ENCODE results near the gene SLC25A12. TPM values are rescaled to one million over a fixed set of nuclear protein-coding genes. Genes with fewer than 3 reads are reported as not detected.

Gene SLC25A12
- total and polyA plus RNA-seq, 7 donors = 12.0 to 77.8 (median 53.5) TPM

DNA sequence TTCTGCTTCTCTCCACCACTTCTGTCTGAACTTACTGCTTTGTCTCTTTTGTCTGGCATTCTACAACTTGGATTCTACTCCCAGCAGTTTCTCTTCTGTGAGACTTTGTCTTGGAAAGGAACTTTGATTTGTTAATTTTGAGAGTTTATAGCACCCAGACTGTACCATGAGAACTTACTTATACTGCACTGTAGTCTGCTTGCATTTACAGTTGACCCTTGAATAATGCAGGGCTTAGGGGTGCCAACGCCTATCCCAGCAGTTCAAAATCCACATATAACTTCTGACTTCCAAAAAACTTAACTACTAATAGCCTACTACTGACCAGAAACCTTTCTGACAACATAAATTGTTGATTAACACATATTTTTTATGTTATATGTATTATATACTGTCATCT is 151.3 kb downstream of the SLC25A12 start:
- H3K4me3 ChIP-seq = no peak overlapping the region
- TF ChIP-seq POLR2AphosphoS5 (IDR thresholded peaks at IDR 0.05) (no peak), POLR2A (IDR thresholded peaks at IDR 0.05) (no peak), EP300 (IDR thresholded peaks at IDR 0.05) (no peak)
- TF ChIP-seq, protein P1, sequence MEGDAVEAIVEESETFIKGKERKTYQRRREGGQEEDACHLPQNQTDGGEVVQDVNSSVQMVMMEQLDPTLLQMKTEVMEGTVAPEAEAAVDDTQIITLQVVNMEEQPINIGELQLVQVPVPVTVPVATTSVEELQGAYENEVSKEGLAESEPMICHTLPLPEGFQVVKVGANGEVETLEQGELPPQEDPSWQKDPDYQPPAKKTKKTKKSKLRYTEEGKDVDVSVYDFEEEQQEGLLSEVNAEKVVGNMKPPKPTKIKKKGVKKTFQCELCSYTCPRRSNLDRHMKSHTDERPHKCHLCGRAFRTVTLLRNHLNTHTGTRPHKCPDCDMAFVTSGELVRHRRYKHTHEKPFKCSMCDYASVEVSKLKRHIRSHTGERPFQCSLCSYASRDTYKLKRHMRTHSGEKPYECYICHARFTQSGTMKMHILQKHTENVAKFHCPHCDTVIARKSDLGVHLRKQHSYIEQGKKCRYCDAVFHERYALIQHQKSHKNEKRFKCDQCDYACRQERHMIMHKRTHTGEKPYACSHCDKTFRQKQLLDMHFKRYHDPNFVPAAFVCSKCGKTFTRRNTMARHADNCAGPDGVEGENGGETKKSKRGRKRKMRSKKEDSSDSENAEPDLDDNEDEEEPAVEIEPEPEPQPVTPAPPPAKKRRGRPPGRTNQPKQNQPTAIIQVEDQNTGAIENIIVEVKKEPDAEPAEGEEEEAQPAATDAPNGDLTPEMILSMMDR (IDR thresholded peaks at IDR 0.05) = no peak
- peaks cover 8 to 80% (median 13%) of the 10 kb centered on the region in 4 donors for H3K36me3 ChIP-seq
- H3K27me3 ChIP-seq = no peaks in the 10 kb centered on the region
- no peak overlapping the region for H3K27ac ChIP-seq
- no peaks in the 10 kb centered on the region for H3K4me1 ChIP-seq
- H3K9me3 ChIP-seq = no peaks in the 10 kb centered on the region
- 46 to 82% methylated on average over 1 of the region's 1 CpG for WGBS, 2 donors
- DNase-seq = no peak
- intact Hi-C loops (cut with DNase I) = no loop called here

DNA sequence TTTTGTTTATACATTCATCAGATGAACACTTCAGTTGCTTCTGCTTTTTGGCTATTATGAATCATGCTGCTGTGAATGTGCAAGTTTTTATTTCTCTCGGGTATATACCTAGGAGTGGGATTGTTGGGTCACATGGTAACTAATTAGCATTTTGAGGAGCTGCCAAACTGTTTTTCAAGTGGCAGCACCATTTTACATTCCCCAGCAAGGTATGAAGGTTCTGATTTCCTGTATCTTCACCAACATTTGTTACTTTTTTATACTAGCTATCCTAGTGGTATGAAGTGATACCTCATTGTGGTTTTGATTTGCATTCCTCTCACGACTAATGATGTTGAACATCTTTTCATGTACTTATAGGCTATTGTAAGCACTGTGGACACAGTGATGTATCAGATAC is 152.9 kb downstream of the SLC25A12 start:
- TF ChIP-seq POLR2AphosphoS5 (IDR thresholded peaks at IDR 0.05) (no peak), EP300 (IDR thresholded peaks at IDR 0.05) (no peak), POLR2A (IDR thresholded peaks at IDR 0.05) (no peak)
- TF ChIP-seq, protein P1 (IDR thresholded peaks at IDR 0.05) = no peak
- no peaks in the 10 kb centered on the region for H3K27me3 ChIP-seq
- intact Hi-C loops (cut with DNase I) = no loop called here
- H3K4me1 ChIP-seq = no peaks in the 10 kb centered on the region
- H3K9me3 ChIP-seq = no peaks in the 10 kb centered on the region
- H3K36me3 ChIP-seq = peaks cover 2 to 78% (median 15%) of the 10 kb centered on the region in 4 donors
- no peak for DNase-seq
- H3K4me3 ChIP-seq = no peak overlapping the region
- H3K27ac ChIP-seq = no peak overlapping the region
- 66 to 73% methylated on average over 2 of the region's 2 CpGs for WGBS, 2 donors

GRCh38 chr2:171735991-171736710 is 157.9 kb downstream of the SLC25A12 start:
- no peak overlapping the region for H3K27ac ChIP-seq
- peaks cover 0 to 68% (median 16%) of the 10 kb centered on the region in 4 donors for H3K36me3 ChIP-seq
- DNase-seq = no peak
- H3K4me1 ChIP-seq = no peaks in the 10 kb centered on the region
- intact Hi-C loops (cut with DNase I) = no loop called here
- 90 to 96% methylated on average over 4 of the region's 4 CpGs for WGBS, 2 donors
- no peak overlapping the region for H3K4me3 ChIP-seq
- TF ChIP-seq POLR2AphosphoS5 (IDR thresholded peaks at IDR 0.05) = no peak
- TF ChIP-seq POLR2A (IDR thresholded peaks at IDR 0.05) = no peak
- TF ChIP-seq, protein P1 (IDR thresholded peaks at IDR 0.05) = no peak
- TF ChIP-seq EP300 (IDR thresholded peaks at IDR 0.05) = no peak
- H3K27me3 ChIP-seq = no peaks in the 10 kb centered on the region
- H3K9me3 ChIP-seq = no peaks in the 10 kb centered on the region

Small RNA genes within 50 kb of the gene (small RNA-seq; reads per million reads assigned to genes)
- gene RNU6-182P = 0 reads per million in 3 donors

Other genes starting within 250 kb of the SLC25A12 start
- 100 to 1,000 TPM; 103 to 133 (median 127) TPM for gene DYNC1I2, start 206.8 kb downstream of the SLC25A12 start, total RNA-seq
- 10 to 100 TPM; 69.8 to 84.7 (median 83.2) TPM for gene DYNC1I2, start 206.8 kb downstream of the SLC25A12 start, polyA plus RNA-seq
- gene HAT1, start 28.2 kb upstream of the SLC25A12 start, total RNA-seq = 10 to 100 TPM; 25.5 to 41.0 (median 34.5) TPM
- 10 to 100 TPM; 26.4 to 40.6 (median 34.0) TPM for gene HAT1, start 28.2 kb upstream of the SLC25A12 start, polyA plus RNA-seq
- 10 to 100 TPM in 2 of 4 donors, 1 to 10 TPM in 2; 7.8 to 14.4 (median 10.2) TPM for gene METAP1D, start 105.7 kb upstream of the SLC25A12 start, total RNA-seq
- gene METAP1D, start 105.7 kb upstream of the SLC25A12 start, polyA plus RNA-seq = 1 to 10 TPM in 2 of 3 donors, under 1 TPM in 1; 0.60 to 5.4 (median 2.3) TPM
- 1 to 10 TPM in 1 of 4 donors, under 1 TPM in 3; 0.27 to 1.1 (median 0.52) TPM for gene DLX1, start 191.3 kb upstream of the SLC25A12 start, total RNA-seq
- under 1 TPM in 1 of 3 donors, not detected in 2; 0.22 TPM for gene DLX1, start 191.3 kb upstream of the SLC25A12 start, polyA plus RNA-seq
- under 1 TPM in 2 of 4 donors, not detected in 2; under 0.01 to 0.14 TPM for gene DLX2, start 208.7 kb upstream of the SLC25A12 start, total RNA-seq
- under 1 TPM in 1 of 3 donors, not detected in 2; 0.04 TPM for gene DLX2, start 208.7 kb upstream of the SLC25A12 start, polyA plus RNA-seq

All from sigmoid colon (tissue), 7 donors.